HG02970 (cell line): ENCODE results near the gene CHMP3.
"Not testable (repeated sequence)": the region's sequence is repeated elsewhere in the genome, so short reads cannot be mapped to it uniquely, and the experiment has no call there.

ENCODE experiments used
- ATAC-seq: cut with Tn5 transposase; IDR thresholded peaks from one replicate; pipeline ENCODE4 v1.9.1; 2021; ENCODE audit warnings: mild to moderate bottlenecking, moderate library complexity, moderate number of reproducible peaks; ENCODE audit not compliant: unreplicated experiment, low FRiP score

The CHMP3 gene

DNA sequence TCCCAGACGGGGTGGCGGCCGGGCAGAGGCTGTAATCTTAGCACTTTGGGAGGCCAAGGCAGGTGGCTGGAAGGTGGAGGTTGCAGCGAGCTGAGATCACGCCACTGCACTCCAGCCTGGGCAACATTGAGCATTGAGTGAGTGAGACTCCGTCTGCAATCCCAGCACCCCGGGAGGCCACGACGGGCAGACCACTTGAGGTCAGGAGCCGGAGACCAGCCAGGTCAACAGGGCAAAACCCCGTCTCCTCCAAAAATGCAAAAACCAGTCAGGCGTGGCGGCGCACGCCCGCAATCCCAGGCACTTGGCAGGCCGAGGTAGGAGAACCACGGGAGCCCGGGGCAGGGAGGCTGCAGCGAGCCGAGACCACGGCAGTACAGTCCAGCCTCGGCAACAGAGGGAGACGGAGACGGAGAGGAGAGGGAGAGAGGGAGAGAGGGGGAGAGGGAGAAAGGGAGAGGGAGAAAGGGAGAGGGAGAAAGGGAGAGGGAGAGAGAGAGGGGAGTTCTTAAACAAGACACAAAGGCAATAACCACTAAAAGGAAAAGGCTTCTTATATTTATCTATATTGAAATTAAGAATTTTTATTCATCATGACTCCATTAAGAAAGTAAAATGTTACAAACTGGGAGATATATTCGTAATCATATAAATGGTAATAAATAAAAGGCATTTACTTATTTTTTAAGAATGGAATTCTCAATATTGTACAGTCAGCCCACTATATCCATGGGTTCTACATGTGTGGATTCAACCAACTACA lies 13.1 kb downstream of the CHMP3 start:
- ATAC-seq, result not testable (repeated sequence)

GRCh38 chr2:86549440-86549839 lies 13.8 kb downstream of the CHMP3 start:
- not testable (repeated sequence) for ATAC-seq

GRCh38 chr2:86548913-86549396 lies 14.3 kb downstream of the CHMP3 start:
- not testable (repeated sequence) for ATAC-seq

- not testable (repeated sequence) for ATAC-seq
Observed at GRCh38 chr2:86548165-86548912, 14.9 kb downstream of the CHMP3 start.

DNA sequence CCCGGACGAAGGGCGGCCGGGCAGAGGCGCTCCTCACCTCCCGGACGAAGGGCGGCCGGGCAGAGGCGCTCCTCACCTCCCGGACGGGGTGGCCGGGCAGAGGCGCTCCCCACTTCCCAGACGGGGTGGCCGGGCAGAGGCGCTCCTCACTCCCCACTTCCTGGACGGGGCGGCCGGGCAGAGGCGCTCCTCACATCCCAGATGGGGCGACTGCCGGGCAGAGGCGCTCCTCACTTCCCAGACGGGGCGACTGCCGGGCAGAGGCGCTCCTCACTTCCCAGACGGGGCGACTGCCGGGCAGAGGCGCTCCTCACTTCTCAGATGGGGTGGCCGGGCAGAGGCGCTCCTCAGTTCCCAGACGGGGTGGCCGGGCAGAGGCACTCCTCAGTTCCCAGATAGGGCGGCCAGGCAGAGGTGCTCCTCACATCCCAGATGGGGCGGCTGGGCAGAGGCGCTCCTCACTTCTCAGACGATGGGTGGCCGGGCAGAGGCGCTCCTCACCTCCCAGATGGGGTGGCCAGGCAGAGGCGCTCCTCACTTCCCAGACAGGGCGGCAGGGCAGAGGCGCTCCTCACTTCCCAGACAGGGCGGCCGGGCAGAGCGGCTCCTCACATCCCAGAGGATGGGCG lies 17.8 kb downstream of the CHMP3 start:
- ATAC-seq, result not testable (repeated sequence)

DNA sequence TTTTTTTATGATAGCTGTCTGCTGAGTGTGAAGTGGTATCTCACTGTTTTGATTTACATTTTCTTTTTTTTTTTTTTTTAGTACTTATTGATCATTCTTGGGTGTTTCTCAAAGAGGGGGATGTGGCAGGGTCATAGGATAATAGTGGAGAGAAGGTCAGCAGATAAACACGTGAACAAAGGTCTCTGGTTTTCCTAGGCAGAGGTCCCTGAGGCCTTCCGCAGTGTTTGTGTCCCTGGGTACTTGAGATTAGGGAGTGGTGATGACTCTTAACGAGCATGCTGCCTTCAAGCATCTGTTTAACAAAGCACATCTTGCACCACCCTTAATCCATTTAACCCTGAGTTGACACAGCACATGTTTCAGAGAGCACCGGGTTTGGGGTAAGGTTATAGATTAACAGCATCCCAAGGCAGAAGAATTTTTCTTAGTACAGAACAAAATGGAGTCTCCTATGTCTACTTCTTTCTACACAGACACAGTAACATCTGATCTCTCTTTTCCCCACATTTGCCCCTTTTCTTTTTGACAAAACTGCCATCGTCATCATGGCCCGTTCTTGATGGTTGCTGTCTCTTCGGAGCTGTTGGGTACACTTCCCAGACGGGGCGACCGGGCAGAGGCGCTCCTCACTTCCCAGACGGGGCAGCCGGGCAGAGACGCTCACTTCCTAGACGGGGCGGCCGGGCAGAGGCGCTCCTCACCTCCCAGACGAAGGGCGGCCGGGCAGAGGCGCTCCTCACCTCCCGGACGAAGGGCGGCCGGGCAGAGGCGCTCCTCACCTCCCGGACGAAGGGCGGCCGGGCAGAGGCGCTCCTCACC lies 18.8 kb downstream of the CHMP3 start:
- not testable (repeated sequence) for ATAC-seq

DNA sequence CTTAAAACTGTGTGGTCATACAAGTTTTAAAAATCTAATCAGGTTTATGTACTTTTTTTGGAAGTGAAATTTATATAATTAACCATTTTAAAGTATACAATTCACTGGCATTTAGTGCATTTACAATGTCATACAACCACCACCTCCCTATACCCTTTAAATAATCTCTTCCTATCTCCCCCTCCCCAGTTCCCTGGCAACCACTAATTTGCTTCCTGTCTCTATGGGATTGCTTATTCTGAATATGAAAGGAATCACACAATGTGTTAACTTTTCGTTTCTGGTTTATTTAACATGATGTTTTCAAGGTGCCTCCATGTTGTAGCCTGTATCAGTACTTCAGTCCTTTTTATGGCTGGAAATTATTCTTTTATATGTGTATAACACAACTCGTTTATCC lies 19.4 kb downstream of the CHMP3 start:
- ATAC-seq, result no peak

DNA sequence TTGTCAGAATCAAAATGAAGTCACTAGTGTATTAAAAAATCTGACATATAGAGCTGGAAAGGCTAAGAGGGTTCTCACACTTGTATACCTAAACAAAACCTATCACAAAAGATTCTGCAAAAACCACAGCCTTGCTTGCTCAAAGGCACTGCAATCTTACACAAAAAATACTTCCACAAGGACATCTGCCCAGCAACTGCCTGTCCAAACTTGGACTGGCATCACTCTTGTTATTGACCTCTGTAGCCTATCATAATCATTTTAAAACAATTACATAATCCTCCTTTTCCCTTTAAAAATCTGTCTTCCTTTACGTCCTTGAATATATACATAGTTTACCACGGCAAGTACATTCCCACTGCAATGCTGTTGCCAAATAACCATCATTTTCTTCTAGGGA lies 19.9 kb downstream of the CHMP3 start:
- no peak for ATAC-seq

DNA sequence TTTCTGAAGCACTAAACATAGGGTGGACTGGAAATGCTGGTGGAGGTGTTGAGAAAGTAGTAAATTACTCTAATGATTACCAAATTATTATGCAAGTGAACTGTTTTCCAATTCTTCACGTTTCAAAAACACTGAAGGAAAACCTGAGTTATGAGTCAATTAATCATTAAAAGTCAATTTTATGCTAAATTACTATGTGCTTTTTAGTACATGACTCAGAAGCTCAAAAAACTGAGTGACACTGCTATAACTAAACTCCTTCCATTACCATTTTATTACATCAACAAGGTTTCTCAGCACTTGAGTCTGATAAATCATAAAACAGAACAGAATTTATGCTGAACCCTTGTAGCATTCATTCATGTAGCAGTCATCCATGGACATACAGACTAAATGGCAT lies 20.4 kb downstream of the CHMP3 start:
- no peak for ATAC-seq

DNA sequence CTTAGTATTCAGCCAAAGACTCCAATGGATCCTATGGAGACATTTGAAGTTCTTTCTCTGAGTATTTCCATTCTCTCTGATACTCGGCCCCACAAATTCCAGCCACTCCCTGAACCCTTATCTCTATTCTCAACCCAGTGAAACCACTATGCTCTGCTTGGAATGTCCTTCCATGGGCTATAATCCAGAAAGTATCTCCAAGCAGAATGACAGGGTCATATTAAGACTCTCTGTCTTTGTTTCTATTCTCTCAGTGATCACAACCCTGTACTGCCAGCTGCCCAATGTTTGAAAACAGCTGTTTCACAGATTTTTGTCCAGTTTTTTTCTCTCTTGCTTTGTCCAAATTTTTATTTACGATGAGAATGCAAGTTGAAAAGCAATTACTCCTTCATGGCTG lies 21.9 kb downstream of the CHMP3 start:
- no peak for ATAC-seq

DNA sequence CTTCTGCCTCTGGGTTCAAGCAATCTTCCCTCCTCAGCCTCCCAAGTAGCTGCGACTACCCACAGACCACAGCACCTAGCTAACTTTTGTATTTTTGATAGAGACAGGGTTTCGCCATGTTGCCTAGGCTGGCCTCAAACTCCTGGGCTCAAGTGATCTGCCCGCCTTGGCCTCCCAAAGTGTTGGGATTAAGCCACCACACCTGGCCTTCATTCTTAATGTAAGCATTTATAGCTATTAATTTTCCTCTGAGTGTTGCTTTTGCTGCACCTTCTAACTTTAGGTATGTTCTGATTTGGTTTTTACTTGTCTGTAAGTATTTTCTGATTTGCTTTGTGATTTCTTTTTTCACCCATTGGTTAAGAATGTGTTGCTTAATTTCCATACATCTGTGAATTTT lies 29.7 kb downstream of the CHMP3 start:
- no peak for ATAC-seq

DNA sequence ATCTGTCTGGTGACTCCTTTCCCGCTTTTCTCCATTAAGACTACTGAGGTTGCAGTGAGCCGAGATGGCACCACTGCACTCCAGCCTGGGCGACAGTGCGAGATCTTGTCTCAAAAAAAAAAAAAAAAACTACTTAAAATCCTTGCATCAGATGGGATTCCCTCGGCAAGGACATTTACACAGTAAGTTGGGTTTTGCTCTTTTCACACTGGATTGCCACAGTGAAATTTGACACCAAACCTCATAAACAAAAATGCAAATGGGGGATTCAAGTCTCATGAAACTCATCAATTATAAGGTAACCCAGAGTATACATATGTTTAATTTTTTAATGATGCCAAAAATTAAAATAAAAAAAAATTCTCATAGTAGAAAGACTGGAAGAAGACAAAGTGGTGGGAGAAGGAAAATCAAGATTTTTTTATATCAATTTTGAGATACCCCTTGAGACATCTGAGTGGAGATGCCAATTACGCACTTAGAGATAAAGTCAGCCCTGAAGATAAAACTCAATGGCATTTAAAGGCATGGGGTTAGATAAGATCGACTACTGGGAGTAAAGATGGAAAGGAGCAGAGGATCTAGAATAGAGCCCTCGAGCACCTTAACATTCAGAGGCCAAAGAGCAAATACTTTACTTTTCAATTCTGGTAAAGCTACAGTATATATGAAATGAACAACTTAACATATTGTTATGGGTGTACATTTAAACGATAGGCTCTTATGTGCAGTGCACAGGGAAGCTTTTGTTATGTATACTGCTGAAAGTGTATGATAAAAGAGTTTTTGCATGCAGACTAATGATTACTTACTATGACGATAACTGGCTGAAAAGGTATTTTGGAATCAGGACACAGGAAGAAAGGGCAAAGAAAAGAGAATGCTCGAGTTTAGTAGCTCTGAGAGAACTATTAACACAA lies 37.6 kb downstream of the CHMP3 start:
- ATAC-seq, result no peak

GRCh38 chr2:86523491-86523890 lies 39.8 kb downstream of the CHMP3 start:
- no peak for ATAC-seq

GRCh38 chr2:86522711-86523110 lies 40.5 kb downstream of the CHMP3 start:
- no peak for ATAC-seq

GRCh38 chr2:86521922-86522321 lies 41.3 kb downstream of the CHMP3 start:
- ATAC-seq, result no peak

GRCh38 chr2:86520153-86520552 lies 43.1 kb downstream of the CHMP3 start:
- ATAC-seq, result no peak

DNA sequence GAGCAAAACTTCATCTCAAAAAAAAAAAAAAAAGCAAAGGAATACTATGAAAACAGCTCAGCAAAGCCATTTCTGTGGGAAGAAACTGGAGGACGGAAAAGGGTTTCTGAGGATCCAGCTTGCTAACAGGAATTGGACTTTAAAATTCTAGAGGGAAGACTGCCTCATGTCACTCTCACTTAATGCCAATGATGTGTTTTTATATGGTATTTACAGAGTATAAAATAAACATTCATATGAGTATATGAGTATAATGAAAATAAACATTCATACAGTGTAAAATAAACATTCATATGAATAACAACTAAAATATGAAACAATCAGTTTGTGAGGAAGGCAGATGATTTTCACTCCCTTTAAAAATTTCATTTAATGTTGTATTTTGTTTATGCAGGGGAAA lies 43.9 kb downstream of the CHMP3 start:
- ATAC-seq, result no peak

DNA sequence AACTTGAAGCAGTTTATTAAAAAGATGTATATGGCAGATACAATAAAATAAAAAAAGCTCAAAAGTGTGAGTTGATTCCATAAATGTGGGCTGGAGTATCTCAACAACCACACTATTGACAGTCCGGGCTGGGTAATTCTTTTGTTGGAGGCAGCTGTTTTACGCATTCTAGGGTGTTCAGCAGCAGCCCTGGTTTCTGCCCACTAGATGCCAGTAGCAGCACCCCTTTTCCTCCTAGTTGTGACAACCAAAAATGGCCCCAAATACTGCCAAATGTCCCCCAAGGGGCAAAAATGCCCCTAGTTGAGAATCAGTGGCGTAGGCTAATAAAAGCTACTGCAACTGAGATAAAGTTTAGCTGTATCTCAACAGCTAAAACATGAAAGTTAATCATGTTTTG lies 44.8 kb downstream of the CHMP3 start:
- no peak for ATAC-seq

DNA sequence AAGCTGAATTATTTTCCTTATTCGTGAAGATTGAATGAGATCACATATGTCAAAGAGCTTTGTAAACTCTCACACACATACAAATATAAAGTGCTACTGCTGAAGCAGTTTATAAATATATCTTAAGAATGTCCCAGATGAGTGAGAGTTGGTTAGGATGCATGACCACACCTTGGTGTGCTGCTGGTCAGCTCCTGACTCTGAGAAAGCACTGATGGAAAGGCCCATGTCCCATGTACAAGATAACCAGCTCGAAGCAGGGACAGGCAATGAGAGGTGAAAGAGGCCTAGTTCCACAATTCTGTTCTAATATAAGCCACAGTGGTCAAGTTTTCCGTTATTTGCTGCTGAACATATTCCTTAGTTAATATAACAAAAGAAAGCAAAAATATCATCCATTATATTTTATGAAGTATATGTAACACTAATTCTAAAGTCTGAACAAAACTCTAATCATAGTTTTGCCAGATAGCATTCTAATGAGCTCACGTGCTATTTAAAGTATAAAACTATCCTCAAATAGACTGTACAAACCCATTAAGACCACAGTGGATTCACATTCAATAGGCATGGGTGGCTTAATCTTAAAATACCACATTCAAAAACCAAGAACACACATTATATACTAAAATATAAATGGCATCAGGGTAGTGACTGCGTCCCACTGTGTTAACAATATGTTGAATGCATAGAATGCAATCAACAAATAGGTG lies 49.1 kb downstream of the CHMP3 start:
- no peak for ATAC-seq
